ENCODE measurements around the gene EBF4.

EBF4 gene

GRCh38 chr20:2659547-2659946 is 33.0 kb upstream of the EBF4 start:
- Histone ChIP-seq H3K79me2 (ENCODE audit: insufficient read depth, low read length) (peaks cover 55% of the 10 kb centered on the region), H3K4me1 (ENCODE audit: insufficient read depth, low read length, poor library complexity, severe bottlenecking) (peaks cover 26% of the 10 kb centered on the region), H3F3A (ENCODE audit: low read depth) (peaks cover 15% of the 10 kb centered on the region; the same call in 1 of the 2 replicates), H3K27me3 (ENCODE audit: insufficient read depth, low read length, poor library complexity, severe bottlenecking) (no peaks in the 10 kb centered on the region), H3K9ac (ENCODE audit: low read depth, low read length, poor library complexity, severe bottlenecking) (no peak overlapping the region), H3K9me3 (ENCODE audit: insufficient read depth, low read depth, low read length) (no peaks in the 10 kb centered on the region), H3K36me3 (ENCODE audit: insufficient read depth, low read length) (peaks cover 63% of the 10 kb centered on the region; the same call in 1 of the 2 replicates), H2AFZ (ENCODE audit: low read length) (no peak overlapping the region), H3K4me2 (ENCODE audit: low read depth, low read length, poor library complexity, severe bottlenecking) (no peak overlapping the region), H3K4me3 (ENCODE audit: low read length, poor library complexity, severe bottlenecking) (no peak overlapping the region), H4K20me1 (ENCODE audit: insufficient read depth, low read length, poor library complexity, severe bottlenecking) (peaks cover 43% of the 10 kb centered on the region), H3K9me2 (replicated peaks; ENCODE audit: low read depth, low read length) (no peaks in the 10 kb centered on the region)
- TF ChIP-seq CTCF (conservative IDR thresholded peaks at IDR 0.05; ENCODE audit: low read length) (no peak), EZH2phosphoT487 (IDR thresholded peaks at IDR 0.05; ENCODE audit: borderline replicate concordance) (no peak)

- Histone ChIP-seq H3K4me2 (ENCODE audit: low read depth, low read length, poor library complexity, severe bottlenecking) (peak overlapping the region; percentile 99), H4K20me1 (ENCODE audit: insufficient read depth, low read length, poor library complexity, severe bottlenecking) (peaks cover 9% of the 10 kb centered on the region), H3K79me2 (ENCODE audit: insufficient read depth, low read length) (peaks cover 25% of the 10 kb centered on the region), H3K27me3 (ENCODE audit: insufficient read depth, low read length, poor library complexity, severe bottlenecking) (no peaks in the 10 kb centered on the region), H3K9me3 (ENCODE audit: insufficient read depth, low read depth, low read length) (no peaks in the 10 kb centered on the region), H3K9me2 (replicated peaks; ENCODE audit: low read depth, low read length) (no peaks in the 10 kb centered on the region), H3K4me1 (ENCODE audit: insufficient read depth, low read length, poor library complexity, severe bottlenecking) (peaks cover 12% of the 10 kb centered on the region), H3K36me3 (ENCODE audit: insufficient read depth, low read length) (peaks cover 25% of the 10 kb centered on the region; the same call in 1 of the 2 replicates), H3F3A (ENCODE audit: low read depth) (0 out of 2 replicates have a peak, but pooled peaks cover 8% of the 10 kb centered on the region), H3K4me3 (ENCODE audit: low read length, poor library complexity, severe bottlenecking) (peak overlapping the region; percentile 98), H2AFZ (ENCODE audit: low read length) (peak overlapping the region; percentile 92; the same call in 1 of the 2 replicates), H3K9ac (ENCODE audit: low read depth, low read length, poor library complexity, severe bottlenecking) (peak overlapping the region; percentile 92)
- TF ChIP-seq CTCF (conservative IDR thresholded peaks at IDR 0.05; ENCODE audit: low read length) (no peak), EZH2phosphoT487 (IDR thresholded peaks at IDR 0.05; ENCODE audit: borderline replicate concordance) (no peak)
These were observed 29.2 kb upstream of the EBF4 start for GRCh38 chr20:2663364-2663886.

GRCh38 chr20:2663887-2664719 is 28.5 kb upstream of the EBF4 start, which contains the start of gene IDH3B:
Gene IDH3B, minus strand, starts transcription at chr20:2664216. Its CDS starts 28 bp downstream, at chr20:2664188.
- Histone ChIP-seq H3F3A (ENCODE audit: low read depth) (0 out of 2 replicates have a peak, but pooled peaks cover 6% of the 10 kb centered on the region), H4K20me1 (ENCODE audit: insufficient read depth, low read length, poor library complexity, severe bottlenecking) (peaks cover 7% of the 10 kb centered on the region), H3K79me2 (ENCODE audit: insufficient read depth, low read length) (peaks cover 25% of the 10 kb centered on the region), H3K36me3 (ENCODE audit: insufficient read depth, low read length) (peaks cover 18% of the 10 kb centered on the region; the same call in 1 of the 2 replicates), H3K4me2 (ENCODE audit: low read depth, low read length, poor library complexity, severe bottlenecking) (peak within 1 kb of the TSS; percentile 99), H3K9ac (ENCODE audit: low read depth, low read length, poor library complexity, severe bottlenecking) (peak within 1 kb of the TSS; percentile 92), H3K9me3 (ENCODE audit: insufficient read depth, low read depth, low read length) (no peaks in the 10 kb centered on the region), H3K27me3 (ENCODE audit: insufficient read depth, low read length, poor library complexity, severe bottlenecking) (no peaks in the 10 kb centered on the region), H2AFZ (ENCODE audit: low read length) (peak within 1 kb of the TSS; percentile 92), H3K4me3 (ENCODE audit: low read length, poor library complexity, severe bottlenecking) (peak within 1 kb of the TSS; percentile 98), H3K9me2 (replicated peaks; ENCODE audit: low read depth, low read length) (no peaks in the 10 kb centered on the region), H3K4me1 (ENCODE audit: insufficient read depth, low read length, poor library complexity, severe bottlenecking) (peaks cover 12% of the 10 kb centered on the region)
- no peak for TF ChIP-seq EZH2phosphoT487 (IDR thresholded peaks at IDR 0.05; ENCODE audit: borderline replicate concordance)
- no peak for TF ChIP-seq CTCF (conservative IDR thresholded peaks at IDR 0.05; ENCODE audit: low read length)

Data from Loucy (cell line).